Glutamatergic neuron (in vitro differentiated cells): Measurements from ENCODE around the gene NOD1. TPM values are rescaled to one million over a fixed set of nuclear protein-coding genes. Genes with fewer than 3 reads are reported as not detected.

Experiments used
- DNase-seq: peaks from one replicate; pipeline ENCODE4 v3.0.0; 2022
- H3K27ac Mint-ChIP-seq: one replicate; pipeline ENCODE4 v1.8.0; 2020; ENCODE audit warnings: mild to moderate bottlenecking, mixed read lengths, inconsistent platforms; ENCODE audit not compliant: unreplicated experiment
- H3K27me3 Mint-ChIP-seq: one replicate; pipeline ENCODE4 v1.8.0; 2020; ENCODE audit warnings: mild to moderate bottlenecking, moderate library complexity, mixed read lengths, inconsistent platforms; ENCODE audit not compliant: unreplicated experiment
- H3K36me3 Mint-ChIP-seq: one replicate; pipeline ENCODE4 v1.8.0; 2020; ENCODE audit warnings: mild to moderate bottlenecking, mixed read lengths, inconsistent platforms; ENCODE audit not compliant: unreplicated experiment
- H3K4me1 Mint-ChIP-seq: one replicate; pipeline ENCODE4 v1.8.0; 2020; ENCODE audit warnings: mild to moderate bottlenecking, low read depth, mixed read lengths, inconsistent platforms; ENCODE audit not compliant: unreplicated experiment
- H3K4me3 Mint-ChIP-seq: one replicate; pipeline ENCODE4 v1.8.0; 2020; ENCODE audit warnings: mild to moderate bottlenecking, mixed read lengths, inconsistent platforms; ENCODE audit not compliant: unreplicated experiment
- H3K9me3 Mint-ChIP-seq: one replicate; pipeline ENCODE4 v1.8.0; 2020; ENCODE audit warnings: mild to moderate bottlenecking, moderate library complexity, mixed read lengths, inconsistent platforms; ENCODE audit not compliant: unreplicated experiment
- total RNA-seq: library from RNA; stranded (reverse); fragmentation: NEBNext Ultra II Directional; extraction: Animal tissue kit (Norgen Biotek cat#: 25700); gene quantifications from one replicate; pipeline ENCODE4 v1.2.1, GENCODE V29; 2021; ENCODE audit not compliant: unreplicated experiment
- TF ChIP-seq, protein P1 (sequence below): fragments of 200-600 bp; sonication (generic); IDR thresholded peaks from one replicate; pipeline ENCODE4 v1.5.0; 2021; ENCODE audit not compliant: partially characterized antibody, unreplicated experiment

NOD1 gene
- total RNA-seq, 1 donor from 2014 or later: 9.3 TPM

DNA sequence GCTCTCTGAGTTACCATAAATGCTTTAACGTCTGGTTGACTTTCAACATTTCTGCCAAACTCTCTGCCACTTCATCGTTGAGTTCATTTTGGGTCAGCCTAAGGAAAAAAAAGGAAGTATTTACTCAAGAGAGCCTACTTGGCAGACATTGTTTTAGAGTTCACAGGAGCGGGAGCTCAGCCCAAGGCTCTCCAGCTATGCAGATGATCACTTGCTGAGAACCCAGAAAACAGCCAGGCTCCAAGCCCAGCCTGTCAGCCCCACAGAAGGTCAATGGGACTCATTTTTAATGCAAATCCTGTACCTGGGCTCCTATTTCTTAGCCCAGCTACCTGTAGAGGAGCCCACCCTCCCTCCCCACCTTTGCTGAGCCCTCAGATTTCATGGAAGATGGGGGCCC, 45.5 kb downstream of the NOD1 start:
- Mint-ChIP-seq H3K27me3 (peaks cover 3% of the 10 kb centered on the region), H3K4me1 (peaks cover 3% of the 10 kb centered on the region), H3K9me3 (no peaks in the 10 kb centered on the region), H3K36me3 (peaks cover 7% of the 10 kb centered on the region), H3K27ac (no peak overlapping the region), H3K4me3 (no peak overlapping the region)
- TF ChIP-seq, protein P1, sequence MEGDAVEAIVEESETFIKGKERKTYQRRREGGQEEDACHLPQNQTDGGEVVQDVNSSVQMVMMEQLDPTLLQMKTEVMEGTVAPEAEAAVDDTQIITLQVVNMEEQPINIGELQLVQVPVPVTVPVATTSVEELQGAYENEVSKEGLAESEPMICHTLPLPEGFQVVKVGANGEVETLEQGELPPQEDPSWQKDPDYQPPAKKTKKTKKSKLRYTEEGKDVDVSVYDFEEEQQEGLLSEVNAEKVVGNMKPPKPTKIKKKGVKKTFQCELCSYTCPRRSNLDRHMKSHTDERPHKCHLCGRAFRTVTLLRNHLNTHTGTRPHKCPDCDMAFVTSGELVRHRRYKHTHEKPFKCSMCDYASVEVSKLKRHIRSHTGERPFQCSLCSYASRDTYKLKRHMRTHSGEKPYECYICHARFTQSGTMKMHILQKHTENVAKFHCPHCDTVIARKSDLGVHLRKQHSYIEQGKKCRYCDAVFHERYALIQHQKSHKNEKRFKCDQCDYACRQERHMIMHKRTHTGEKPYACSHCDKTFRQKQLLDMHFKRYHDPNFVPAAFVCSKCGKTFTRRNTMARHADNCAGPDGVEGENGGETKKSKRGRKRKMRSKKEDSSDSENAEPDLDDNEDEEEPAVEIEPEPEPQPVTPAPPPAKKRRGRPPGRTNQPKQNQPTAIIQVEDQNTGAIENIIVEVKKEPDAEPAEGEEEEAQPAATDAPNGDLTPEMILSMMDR: no peak
- no peak for DNase-seq

DNA sequence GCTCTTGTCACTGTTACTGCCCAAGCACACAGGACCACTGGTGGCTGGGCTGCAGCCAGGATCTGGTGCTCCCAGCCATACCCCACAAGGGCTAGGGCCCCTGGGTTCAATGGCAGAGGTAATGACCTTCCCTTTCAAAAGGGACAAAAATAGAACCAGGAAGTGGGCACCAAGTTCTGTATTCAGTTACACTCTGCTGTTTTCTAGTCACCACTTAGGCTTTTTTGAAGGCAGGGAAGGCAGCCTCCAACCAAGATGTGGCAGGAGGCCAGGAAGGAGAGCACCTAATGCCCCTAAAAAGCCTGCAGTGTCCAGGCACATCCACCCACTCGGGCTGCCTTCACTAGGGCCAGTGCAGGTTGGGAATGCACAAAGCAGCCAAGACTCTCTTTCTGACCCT, 47.8 kb downstream of the NOD1 start:
- H3K36me3 Mint-ChIP-seq: peaks cover 18% of the 10 kb centered on the region
- H3K9me3 Mint-ChIP-seq: peaks cover 4% of the 10 kb centered on the region
- TF ChIP-seq, protein P1: no peak
- H3K4me1 Mint-ChIP-seq: peaks cover 3% of the 10 kb centered on the region
- H3K27ac Mint-ChIP-seq: no peak overlapping the region
- peaks cover 8% of the 10 kb centered on the region for H3K27me3 Mint-ChIP-seq
- no peak overlapping the region for H3K4me3 Mint-ChIP-seq
- DNase-seq: no peak

DNA sequence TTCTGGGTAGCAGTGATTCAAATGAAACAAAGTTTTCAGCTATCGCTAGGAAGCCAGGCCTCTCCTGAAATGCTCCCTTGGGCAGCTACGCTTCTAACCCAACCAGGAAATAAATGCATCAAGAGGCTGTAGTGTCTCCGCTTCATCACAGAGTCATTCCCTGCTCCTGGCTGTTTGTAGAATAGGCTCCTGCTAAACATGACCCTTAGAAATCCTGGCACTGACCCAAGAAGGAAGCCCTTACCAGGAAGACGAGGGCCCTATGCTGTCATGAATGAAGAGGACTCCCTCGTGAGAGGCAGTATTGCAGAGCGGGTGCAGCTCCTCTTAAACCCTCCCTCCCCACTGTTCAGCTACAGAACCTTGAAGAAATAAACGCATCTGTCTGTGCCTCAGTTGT, 48.3 kb downstream of the NOD1 start:
- no peak overlapping the region for H3K27ac Mint-ChIP-seq

GRCh38 chr7:30429156-30429530, 49.4 kb downstream of the NOD1 start:
- peaks cover 4% of the 10 kb centered on the region for H3K9me3 Mint-ChIP-seq
- peaks cover 3% of the 10 kb centered on the region for H3K4me1 Mint-ChIP-seq
- DNase-seq: no peak
- peaks cover 8% of the 10 kb centered on the region for H3K27me3 Mint-ChIP-seq
- peaks cover 18% of the 10 kb centered on the region for H3K36me3 Mint-ChIP-seq
- H3K4me3 Mint-ChIP-seq: no peak overlapping the region
- TF ChIP-seq, protein P1: no peak
- no peak overlapping the region for H3K27ac Mint-ChIP-seq

More for the DNA sequence above, 48.3 kb downstream of the NOD1 start:
- TF ChIP-seq, protein P1: no peak
- Mint-ChIP-seq H3K36me3 (peaks cover 18% of the 10 kb centered on the region), H3K4me3 (no peak overlapping the region), H3K27me3 (peaks cover 8% of the 10 kb centered on the region), H3K4me1 (peaks cover 3% of the 10 kb centered on the region), H3K9me3 (peaks cover 4% of the 10 kb centered on the region)
- DNase-seq: no peak

- H3K27me3 Mint-ChIP-seq: peaks cover 8% of the 10 kb centered on the region
- peaks cover 18% of the 10 kb centered on the region for H3K36me3 Mint-ChIP-seq
- H3K4me3 Mint-ChIP-seq: no peak overlapping the region
- no peak for DNase-seq
- H3K4me1 Mint-ChIP-seq: peaks cover 3% of the 10 kb centered on the region
- TF ChIP-seq, protein P1: no peak
- no peak overlapping the region for H3K27ac Mint-ChIP-seq
- peaks cover 4% of the 10 kb centered on the region for H3K9me3 Mint-ChIP-seq
Measured at GRCh38 chr7:30428246-30429155, 50.1 kb downstream of the NOD1 start.
